Gastrocnemius medialis (tissue), 4 donors: ENCODE measurements around the gene CITED1. TPM values are rescaled to one million over a fixed set of nuclear protein-coding genes. Genes with fewer than 3 reads are reported as not detected.

ENCODE experiments used
- ATAC-seq, 2 donors: fragments of 150-250 bp; one replicate each; pipeline ENCODE4 v1.9.1; 2016
- DNase-seq, 2 donors: peaks; one replicate each; pipeline ENCODE4 v3.0.0-alpha.2; 2019
- H3K27ac ChIP-seq, 4 donors: fragments of 200-600 bp; sonication (generic); 1 replicate in 1 of 4; 2 replicates in 3 of 4; pipeline ENCODE4 v1.5.1; 2016 to 2018; ENCODE audit warnings: mild to moderate bottlenecking in 2 of 4, moderate library complexity in 1 of 4
- H3K27me3 ChIP-seq, 3 donors: fragments of 200-600 bp; sonication (generic) in 2 of 3; 1 replicate in 1 of 3; 2 replicates in 2 of 3; pipeline versions ENCODE4 v1.5.1 to v1.6.0; 2016 to 2019; ENCODE audit warnings: mild to moderate bottlenecking in 1 of 3, moderate library complexity in 1 of 3
- H3K36me3 ChIP-seq, 2 donors: fragments of 200-600 bp; sonication (generic) in 1 of 2; one replicate each; pipeline ENCODE4 v1.5.1; 2017 to 2018
- H3K4me1 ChIP-seq, 2 donors: fragments of 200-600 bp; sonication (generic) in 1 of 2; one replicate each; pipeline ENCODE4 v1.5.1; 2016 to 2017; ENCODE audit warnings: mild to moderate bottlenecking in 2 of 2
- H3K4me3 ChIP-seq, 4 donors: fragments of 200-600 bp; sonication (generic) in 3 of 4; 1 replicate in 1 of 4; 2 replicates in 3 of 4; pipeline ENCODE4 v1.5.1; 2016 to 2019; ENCODE audit warnings: mild to moderate bottlenecking in 2 of 4
- H3K9me3 ChIP-seq, 3 donors: fragments of 200-600 bp; sonication (generic) in 2 of 3; 1 replicate in 1 of 3; 2 replicates in 2 of 3; pipeline ENCODE4 v1.5.1; 2016 to 2019
- CTCF ChIP-seq, 5 experiments: fragments of 450-650 bp in 3 of 5; fragments of 200-600 bp in 2 of 5; sonication (generic) in 2 of 5; IDR thresholded peaks in 4 of 5; conservative IDR thresholded peaks in 1 of 5; 1 replicate in 4 of 5; 2 replicates in 1 of 5; pipeline ENCODE4 v1.5.1; 2016 to 2019; ENCODE audit warnings: antibody characterized with exemption in 5 of 5, mild to moderate bottlenecking in 3 of 5, moderate library complexity in 3 of 5
- POLR2A ChIP-seq, 2 donors: fragments of 450-650 bp; IDR thresholded peaks; one replicate each; pipeline ENCODE4 v1.6.1; 2017; ENCODE audit warnings: antibody characterized with exemption in 2 of 2, mild to moderate bottlenecking in 2 of 2, moderate library complexity in 2 of 2
- in situ Hi-C, 4 donors: fragments of 200-750 bp; cut with MboI; loops; one replicate each; pipeline versions ENCODE4 v1.15.0 to v1.8.0; 2017; ENCODE audit warnings: low sequenced_read_pairs in 4 of 4
- intact Hi-C: fragments of 100-400 bp; cut with DNase I; formaldehyde crosslinking; loops from one replicate; pipeline ENCODE4 v1.15.1; 2023; ENCODE audit warnings: low total_unique reads
- total RNA-seq, 4 donors: library from RNA; depleted of rRNA; stranded (reverse); fragments of >200 nt; gene quantifications; one replicate each; pipeline versions ENCODE4 v1.1.0 to v1.2.3, GENCODE V29; 2016

The CITED1 gene
- total RNA-seq, 4 donors from 2014 or later, result not detected

GRCh38 chrX:72254816-72255215, 50.9 kb downstream of the CITED1 start:
- DNase-seq (no peak), ATAC-seq (no peak)
- Histone ChIP-seq H3K4me1 (no peaks in the 10 kb centered on the region), H3K36me3 (no peaks in the 10 kb centered on the region), H3K27me3 (peaks cover 0 to 3% (median 0%) of the 10 kb centered on the region in 3 donors), H3K27ac (no peak overlapping the region), H3K4me3 (no peak overlapping the region), H3K9me3 (no peaks in the 10 kb centered on the region)
- intact Hi-C loops, result loop anchor here (1.0 kb wide), 1 partner anchor 30 kb away; no protein-coding TSS in a partner anchor
- TF ChIP-seq POLR2A (IDR thresholded peaks at IDR 0.05) (no peak), CTCF (IDR thresholded peaks at IDR 0.05 in 4 of 5, conservative IDR thresholded peaks at IDR 0.05 in 1 of 5) (no peak)
- in situ Hi-C loops, result no loop called here

GRCh38 chrX:72253686-72254085, 52.0 kb downstream of the CITED1 start:
- H3K27me3 ChIP-seq, result peaks cover 0 to 3% (median 0%) of the 10 kb centered on the region in 3 donors
- TF ChIP-seq CTCF (IDR thresholded peaks at IDR 0.05 in 4 of 5, conservative IDR thresholded peaks at IDR 0.05 in 1 of 5), result no peak
- no peak for TF ChIP-seq POLR2A (IDR thresholded peaks at IDR 0.05)
- no peaks in the 10 kb centered on the region for H3K36me3 ChIP-seq
- H3K4me1 ChIP-seq, result no peaks in the 10 kb centered on the region
- H3K4me3 ChIP-seq, result no peak overlapping the region
- intact Hi-C loops, result loop anchor here (1.0 kb wide), 1 partner anchor 28 kb away; no protein-coding TSS in a partner anchor
- ATAC-seq (no peak), DNase-seq (no peak)
- in situ Hi-C loops, result no loop called here
- H3K9me3 ChIP-seq, result no peaks in the 10 kb centered on the region
- H3K27ac ChIP-seq, result no peak overlapping the region

Other genes starting within 250 kb of the CITED1 start
- gene RTL5, start 174.0 kb downstream of the CITED1 start, total RNA-seq, result under 1 TPM; 0.44 to 0.71 (median 0.50) TPM
- 10 to 100 TPM in 1 of 4 donors, 1 to 10 TPM in 3; 4.7 to 11.2 (median 8.5) TPM for gene PIN4, start 124.2 kb downstream of the CITED1 start, total RNA-seq
- under 1 TPM in 1 of 4 donors, not detected in 3; 0.07 TPM for gene ERCC6L, start 66.9 kb downstream of the CITED1 start, total RNA-seq
- 100 to 1,000 TPM; 539 to 662 (median 575) TPM for gene RPS4X, start 28.7 kb downstream of the CITED1 start, total RNA-seq